Neural cell (in vitro differentiated cells): ENCODE data around the gene DTX3L. TPM values are rescaled to one million over a fixed set of nuclear protein-coding genes. Genes with fewer than 3 reads are reported as not detected.

Experiments used
- H2AFZ ChIP-seq: fragments of 200-600, 300-800 bp; sonication (generic), shearing (Covaris generic); 2 replicates; pipeline ENCODE4 v1.6.0; 2014; ENCODE audit warnings: low read depth, mild to moderate bottlenecking, antibody characterized with exemption, low read length, moderate library complexity
- H3F3A ChIP-seq: fragments of 200-600 bp; shearing (Covaris generic); 2 replicates; pipeline ENCODE4 v1.6.1; 2016; ENCODE audit warnings: mild to moderate bottlenecking, moderate library complexity, mixed read lengths, antibody characterized with exemption, low read length; ENCODE audit not compliant: insufficient read depth, poor library complexity, severe bottlenecking
- H3K27ac ChIP-seq: fragments of 200-600, 300-800 bp; sonication (generic), shearing (Covaris generic); 2 replicates; pipeline ENCODE4 v1.5.1; 2014; ENCODE audit warnings: mild to moderate bottlenecking, low read length, moderate library complexity
- H3K27me3 ChIP-seq: fragments of 300-800, 200-600 bp; sonication (generic), shearing (Covaris generic); 2 replicates; pipeline ENCODE4 v1.6.0; 2014; ENCODE audit warnings: mild to moderate bottlenecking, low read depth, low read length, moderate library complexity; ENCODE audit not compliant: insufficient read depth
- H3K36me3 ChIP-seq: fragments of 300-800, 200-600 bp; sonication (generic), shearing (Covaris generic); 2 replicates; pipeline ENCODE4 v1.5.1; 2014; ENCODE audit warnings: mild to moderate bottlenecking, antibody characterized with exemption, low read length, moderate library complexity; ENCODE audit not compliant: insufficient read depth
- H3K4me2 ChIP-seq: fragments of 300-800, 200-600 bp; sonication (generic), shearing (Covaris generic); 2 replicates; pipeline ENCODE4 v1.6.0; 2014; ENCODE audit warnings: mild to moderate bottlenecking, low read length
- H3K4me3 ChIP-seq: fragments of 300-800, 200-600 bp; sonication (generic), shearing (Covaris generic); 2 replicates; pipeline ENCODE4 v1.5.1; 2014; ENCODE audit warnings: mild to moderate bottlenecking, low read length, moderate library complexity
- H3K79me2 ChIP-seq: fragments of 200-600 bp; shearing (Covaris generic); replicated peaks from 2 replicates; pipeline ENCODE4 v1.6.0; 2014; ENCODE audit warnings: mild to moderate bottlenecking, low read length, moderate library complexity; ENCODE audit not compliant: insufficient read depth
- H3K9ac ChIP-seq: fragments of 300-800, 200-600 bp; sonication (generic), shearing (Covaris generic); 2 replicates; pipeline ENCODE4 v1.6.1; 2016; ENCODE audit warnings: mild to moderate bottlenecking, low read length, mixed read lengths
- H3K9me2 ChIP-seq: fragments of 200-600 bp; shearing (Covaris generic); 2 replicates; pipeline ENCODE4 v1.6.1; 2016; ENCODE audit warnings: mild to moderate bottlenecking, low read length, mixed read lengths; ENCODE audit not compliant: insufficient read depth
- H3K9me3 ChIP-seq: fragments of 200-600, 300-800 bp; sonication (generic), shearing (Covaris generic); 2 replicates; pipeline ENCODE4 v1.6.1; 2016; ENCODE audit warnings: mild to moderate bottlenecking, mixed run types, low read length, moderate library complexity, mixed read lengths
- H4K20me1 ChIP-seq: fragments of 200-600 bp; shearing (Covaris generic); 2 replicates; pipeline ENCODE4 v1.6.1; 2016; ENCODE audit warnings: mild to moderate bottlenecking, mixed run types; ENCODE audit not compliant: insufficient read depth
- CTCF ChIP-seq: fragments of 450-650 bp; IDR thresholded peaks from 2 replicates; pipeline ENCODE4 v1.5.1; 2014; ENCODE audit warnings: antibody characterized with exemption, mild to moderate bottlenecking, moderate library complexity; ENCODE audit not compliant: poor library complexity, severe bottlenecking
- EP300 ChIP-seq: fragments of 450-650 bp; conservative IDR thresholded peaks from 2 replicates; pipeline ENCODE4 v1.6.1; 2014; ENCODE audit warnings: antibody characterized with exemption, mild to moderate bottlenecking, moderate library complexity; ENCODE audit not compliant: poor library complexity, severe bottlenecking
- EZH2 ChIP-seq: fragments of 200-600, 300-800 bp; shearing (Covaris generic), sonication (generic); IDR thresholded peaks from 2 replicates; pipeline ENCODE4 v1.6.1; 2014; ENCODE audit warnings: antibody characterized with exemption, low read length, borderline replicate concordance, mild to moderate bottlenecking; ENCODE audit not compliant: insufficient read depth, poor library complexity, severe bottlenecking
- MXI1 ChIP-seq: fragments of 450-650 bp; conservative IDR thresholded peaks from 2 replicates; pipeline ENCODE4 v1.6.1; 2014; ENCODE audit warnings: antibody characterized with exemption, mild to moderate bottlenecking; ENCODE audit not compliant: poor library complexity, severe bottlenecking
- POLR2AphosphoS5 ChIP-seq: IDR thresholded peaks from 2 replicates; pipeline ENCODE4 v1.6.1; 2012
- RAD21 ChIP-seq: fragments of 450-650 bp; conservative IDR thresholded peaks from 2 replicates; pipeline ENCODE4 v1.6.1; 2014; ENCODE audit warnings: antibody characterized with exemption, mild to moderate bottlenecking, moderate library complexity
- REST ChIP-seq: IDR thresholded peaks from 2 replicates; pipeline ENCODE4 v1.6.1; 2012; ENCODE audit warnings: borderline replicate concordance
- SMC3 ChIP-seq: fragments of 450-650 bp; conservative IDR thresholded peaks from 2 replicates; pipeline ENCODE4 v1.6.1; 2014; ENCODE audit warnings: antibody characterized with exemption, mild to moderate bottlenecking, moderate library complexity; ENCODE audit not compliant: poor library complexity
- TAF1 ChIP-seq: IDR thresholded peaks from 2 replicates; pipeline ENCODE4 v1.6.1; 2012; ENCODE audit warnings: low read depth
- polyA plus RNA-seq: library from polyadenylated mRNA; depleted of rRNA; stranded (reverse); fragments of >200 nt; gene quantifications from 2 replicates; pipeline ENCODE4 v1.2.3, GENCODE V29; 2014

DTX3L gene
- polyA plus RNA-seq, 1 donor from 2014 or later, result not detected

GRCh38 chr3:122555275-122556071 is 8.7 kb upstream of the DTX3L start:
- H3K27ac ChIP-seq, result no peak overlapping the region
- H3K36me3 ChIP-seq, result no peaks in the 10 kb centered on the region
- TF ChIP-seq CTCF (no peak), EP300 (no peak), TAF1 (no peak), POLR2AphosphoS5 (no peak), EZH2 (no peak), SMC3 (no peak), MXI1 (no peak), RAD21 (no peak), REST (no peak)
- H3K9me2 ChIP-seq, result no peaks in the 10 kb centered on the region
- no peaks in the 10 kb centered on the region for H4K20me1 ChIP-seq
- H3K9me3 ChIP-seq, result no peaks in the 10 kb centered on the region
- H3K4me2 ChIP-seq, result no peak overlapping the region
- H2AFZ ChIP-seq, result no peak overlapping the region
- no peaks in the 10 kb centered on the region for H3K27me3 ChIP-seq
- no peak overlapping the region for H3K4me3 ChIP-seq
- H3K9ac ChIP-seq, result no peak overlapping the region
- no peaks in the 10 kb centered on the region for H3F3A ChIP-seq
- H3K79me2 ChIP-seq, result no peaks in the 10 kb centered on the region

GRCh38 chr3:122557356-122557755 is 6.8 kb upstream of the DTX3L start:
- Histone ChIP-seq H2AFZ (no peak overlapping the region), H4K20me1 (no peaks in the 10 kb centered on the region), H3K9me2 (no peaks in the 10 kb centered on the region), H3K27ac (no peak overlapping the region), H3K9ac (no peak overlapping the region), H3F3A (no peaks in the 10 kb centered on the region), H3K36me3 (no peaks in the 10 kb centered on the region), H3K79me2 (no peaks in the 10 kb centered on the region), H3K4me3 (no peak overlapping the region), H3K9me3 (no peaks in the 10 kb centered on the region), H3K4me2 (no peak overlapping the region), H3K27me3 (no peaks in the 10 kb centered on the region)
- TF ChIP-seq EZH2 (no peak), TAF1 (no peak), REST (no peak), SMC3 (no peak), POLR2AphosphoS5 (no peak), EP300 (no peak), RAD21 (no peak), MXI1 (no peak), CTCF (no peak)
